ENCODE measurements around the gene TMEM179.

The TMEM179 gene

GRCh38 chr14:104545151-104545941 is 59.2 kb downstream of the TMEM179 start:
- Histone ChIP-seq H3K4me3 (ENCODE audit: low read length) (no peak overlapping the region), H3K27me3 (ENCODE audit: control insufficient read depth, insufficient read depth, low read length) (peaks cover 27% of the 10 kb centered on the region), H3K9ac (ENCODE audit: low read length) (no peak overlapping the region), H3K36me3 (ENCODE audit: control insufficient read depth, insufficient read depth, low read length) (no peaks in the 10 kb centered on the region), H3K4me1 (ENCODE audit: control insufficient read depth, insufficient read depth, low read length) (no peaks in the 10 kb centered on the region), H3K9me3 (ENCODE audit: control insufficient read depth, low read length) (no peaks in the 10 kb centered on the region)

GRCh38 chr14:104544362-104544961 is 60.1 kb downstream of the TMEM179 start:
- Histone ChIP-seq H3K4me1 (ENCODE audit: control insufficient read depth, insufficient read depth, low read length) (no peaks in the 10 kb centered on the region), H3K27me3 (ENCODE audit: control insufficient read depth, insufficient read depth, low read length) (peaks cover 27% of the 10 kb centered on the region), H3K9me3 (ENCODE audit: control insufficient read depth, low read length) (no peaks in the 10 kb centered on the region), H3K9ac (ENCODE audit: low read length) (no peak overlapping the region), H3K4me3 (ENCODE audit: low read length) (no peak overlapping the region), H3K36me3 (ENCODE audit: control insufficient read depth, insufficient read depth, low read length) (no peaks in the 10 kb centered on the region)

DNA sequence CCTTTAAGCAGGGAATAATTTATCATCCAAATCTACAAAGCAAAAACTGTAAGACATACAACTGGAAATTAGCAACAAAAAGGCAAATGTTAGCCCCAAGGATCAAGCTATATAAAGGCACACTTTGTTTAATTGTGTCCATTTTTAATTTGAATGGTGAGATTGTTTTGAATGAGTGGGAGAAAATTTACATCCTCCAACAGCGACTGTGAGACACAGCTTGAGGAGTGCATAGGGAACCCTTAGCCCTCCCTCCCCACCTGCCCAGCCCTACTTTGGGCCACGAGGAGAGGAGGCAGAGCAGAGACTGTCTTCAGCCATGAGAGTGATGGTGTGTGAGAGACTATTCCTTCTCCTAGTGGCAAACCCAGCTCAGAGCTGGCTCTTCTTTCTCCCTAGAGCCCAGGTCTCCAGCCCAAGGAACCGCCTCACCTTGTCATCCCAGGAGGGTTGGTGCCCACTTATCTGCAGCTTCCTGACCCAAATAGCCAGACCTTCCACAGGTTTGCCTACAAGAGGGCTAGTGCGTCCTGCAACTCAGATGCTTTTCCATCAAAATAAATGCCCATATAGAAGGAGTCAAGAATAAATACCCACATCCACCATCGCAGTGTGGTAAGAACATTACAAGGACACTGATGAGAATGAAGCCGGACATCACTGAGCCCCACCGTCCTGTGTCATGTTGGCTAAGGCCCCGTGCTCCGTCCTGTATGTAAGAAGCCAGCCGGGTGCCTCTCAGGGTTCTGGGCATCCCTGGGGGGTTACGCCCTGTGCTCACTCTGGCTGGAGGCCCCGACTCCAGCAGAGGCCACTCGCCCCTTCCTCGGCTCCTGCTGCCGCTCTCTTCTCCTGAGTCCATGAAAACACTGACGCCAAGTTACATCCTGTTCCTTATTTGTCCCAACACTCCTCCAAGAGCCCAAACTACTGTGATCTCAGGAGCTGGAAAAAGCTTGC is 61.4 kb downstream of the TMEM179 start:
- Histone ChIP-seq H3K36me3 (ENCODE audit: control insufficient read depth, insufficient read depth, low read length) (no peaks in the 10 kb centered on the region), H3K4me3 (ENCODE audit: low read length) (no peak overlapping the region), H3K4me1 (ENCODE audit: control insufficient read depth, insufficient read depth, low read length) (no peaks in the 10 kb centered on the region), H3K27me3 (ENCODE audit: control insufficient read depth, insufficient read depth, low read length) (peaks cover 27% of the 10 kb centered on the region), H3K9ac (ENCODE audit: low read length) (no peak overlapping the region), H3K9me3 (ENCODE audit: control insufficient read depth, low read length) (no peaks in the 10 kb centered on the region)

DNA sequence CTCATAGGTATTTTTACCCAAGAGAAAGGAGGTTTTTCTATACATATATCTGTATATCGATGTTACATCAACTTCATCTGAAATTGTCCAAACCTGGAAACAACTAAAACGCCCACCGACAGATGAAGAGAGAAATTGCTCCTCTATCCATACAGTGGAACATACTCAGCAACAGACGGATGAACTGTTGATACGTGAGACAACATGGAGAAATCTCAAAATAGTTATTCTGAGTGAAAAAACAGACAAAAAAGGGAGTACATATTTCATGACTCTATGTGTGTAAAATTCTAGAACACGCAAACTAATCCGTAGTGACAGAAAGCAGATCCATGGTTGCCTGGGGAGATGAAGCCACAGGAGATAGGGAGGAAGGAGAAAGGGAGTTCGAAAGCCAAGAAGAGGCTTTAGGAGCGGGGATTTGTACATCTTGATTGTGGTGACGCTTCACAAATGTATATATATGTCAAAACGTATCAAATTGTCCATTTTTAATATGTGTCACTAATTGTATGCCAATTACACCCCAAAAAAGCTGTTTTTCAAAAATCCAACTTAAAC is 62.6 kb downstream of the TMEM179 start:
- peaks cover 21% of the 10 kb centered on the region for H3K27me3 ChIP-seq (ENCODE audit: control insufficient read depth, insufficient read depth, low read length)
- H3K4me1 ChIP-seq (ENCODE audit: control insufficient read depth, insufficient read depth, low read length), result no peaks in the 10 kb centered on the region
- no peak overlapping the region for H3K9ac ChIP-seq (ENCODE audit: low read length)
- H3K36me3 ChIP-seq (ENCODE audit: control insufficient read depth, insufficient read depth, low read length), result no peaks in the 10 kb centered on the region
- no peak overlapping the region for H3K4me3 ChIP-seq (ENCODE audit: low read length)
- H3K9me3 ChIP-seq (ENCODE audit: control insufficient read depth, low read length), result no peaks in the 10 kb centered on the region

Measured in mucosa of stomach (tissue), 1 donor.